ENCODE measurements around the gene PLCL2.
A peak's percentile ranks its signal among the peaks of the same experiment; 100 is the strongest.

PLCL2 gene

GRCh38 chr3:16887130-16887529 lies 2.4 kb downstream of the PLCL2 start:
- Mint-ChIP-seq H3K4me1 (peaks cover 73% of the 10 kb centered on the region), H3K27me3 (no peaks in the 10 kb centered on the region), H3K36me3 (ENCODE audit: insufficient read depth) (peaks cover 25% of the 10 kb centered on the region), H3K4me3 (peak overlapping the region; percentile 95), H3K27ac (ENCODE audit: low read depth) (peak overlapping the region; percentile 94), H3K9me3 (no peaks in the 10 kb centered on the region)
- DNase-seq (ENCODE audit: low spot score in 2 of 2) (no peak), ATAC-seq (replicated peaks; ENCODE audit: extremely low read depth, poor library complexity, severe bottlenecking) (no peak)

GRCh38 chr3:16888356-16888755 lies 3.6 kb downstream of the PLCL2 start:
- H3K27ac Mint-ChIP-seq (ENCODE audit: low read depth): peak overlapping the region; percentile 94
- DNase-seq (ENCODE audit: low spot score in 2 of 2) (no peak), ATAC-seq (replicated peaks; ENCODE audit: extremely low read depth, poor library complexity, severe bottlenecking) (no peak)
- H3K27me3 Mint-ChIP-seq: no peaks in the 10 kb centered on the region
- H3K4me3 Mint-ChIP-seq: peak overlapping the region; percentile 95
- H3K9me3 Mint-ChIP-seq: no peaks in the 10 kb centered on the region
- H3K36me3 Mint-ChIP-seq (ENCODE audit: insufficient read depth): peaks cover 20% of the 10 kb centered on the region
- peaks cover 77% of the 10 kb centered on the region for H3K4me1 Mint-ChIP-seq

GRCh38 chr3:16888785-16889607 lies 4.2 kb downstream of the PLCL2 start:
- no peaks in the 10 kb centered on the region for H3K9me3 Mint-ChIP-seq
- H3K27ac Mint-ChIP-seq (ENCODE audit: low read depth): peak overlapping the region; percentile 94
- DNase-seq (ENCODE audit: low spot score in 2 of 2) (no peak), ATAC-seq (replicated peaks; ENCODE audit: extremely low read depth, poor library complexity, severe bottlenecking) (peak; percentile 34)
- no peaks in the 10 kb centered on the region for H3K27me3 Mint-ChIP-seq
- peaks cover 75% of the 10 kb centered on the region for H3K4me1 Mint-ChIP-seq
- H3K4me3 Mint-ChIP-seq: peak overlapping the region; percentile 95
- H3K36me3 Mint-ChIP-seq (ENCODE audit: insufficient read depth): peaks cover 17% of the 10 kb centered on the region

- DNase-seq (ENCODE audit: low spot score in 2 of 2) (no peak), ATAC-seq (replicated peaks; ENCODE audit: extremely low read depth, poor library complexity, severe bottlenecking) (no peak)
- H3K9me3 Mint-ChIP-seq: no peaks in the 10 kb centered on the region
- peak overlapping the region; percentile 94 for H3K27ac Mint-ChIP-seq (ENCODE audit: low read depth)
- peaks cover 82% of the 10 kb centered on the region for H3K4me1 Mint-ChIP-seq
- H3K27me3 Mint-ChIP-seq: no peaks in the 10 kb centered on the region
- peak overlapping the region; percentile 60 for H3K4me3 Mint-ChIP-seq
- peaks cover 8% of the 10 kb centered on the region for H3K36me3 Mint-ChIP-seq (ENCODE audit: insufficient read depth)
Observed at GRCh38 chr3:16890597-16891333, 6.0 kb downstream of the PLCL2 start.

- Mint-ChIP-seq H3K36me3 (ENCODE audit: insufficient read depth) (peaks cover 1% of the 10 kb centered on the region), H3K27me3 (no peaks in the 10 kb centered on the region), H3K4me1 (peaks cover 84% of the 10 kb centered on the region), H3K9me3 (no peaks in the 10 kb centered on the region), H3K27ac (ENCODE audit: low read depth) (no peak overlapping the region), H3K4me3 (no peak overlapping the region)
- DNase-seq (ENCODE audit: low spot score in 2 of 2) (no peak), ATAC-seq (replicated peaks; ENCODE audit: extremely low read depth, poor library complexity, severe bottlenecking) (no peak)
Observed at GRCh38 chr3:16893618-16894200, 9.0 kb downstream of the PLCL2 start.

- H3K4me3 Mint-ChIP-seq: no peak overlapping the region
- H3K27ac Mint-ChIP-seq (ENCODE audit: low read depth): peak overlapping the region; percentile 74
- DNase-seq (ENCODE audit: low spot score in 2 of 2) (no peak), ATAC-seq (replicated peaks; ENCODE audit: extremely low read depth, poor library complexity, severe bottlenecking) (no peak)
- peaks cover 83% of the 10 kb centered on the region for H3K4me1 Mint-ChIP-seq
- no peaks in the 10 kb centered on the region for H3K9me3 Mint-ChIP-seq
- no peaks in the 10 kb centered on the region for H3K27me3 Mint-ChIP-seq
- H3K36me3 Mint-ChIP-seq (ENCODE audit: insufficient read depth): peaks cover 5% of the 10 kb centered on the region
Observed at GRCh38 chr3:16896094-16896627, 11.4 kb downstream of the PLCL2 start.

- no peak for DNase-seq (ENCODE audit: low spot score in 2 of 2)
- peaks cover 5% of the 10 kb centered on the region for H3K36me3 Mint-ChIP-seq (ENCODE audit: insufficient read depth)
- no peaks in the 10 kb centered on the region for H3K9me3 Mint-ChIP-seq
- peaks cover 83% of the 10 kb centered on the region for H3K4me1 Mint-ChIP-seq
- H3K27me3 Mint-ChIP-seq: no peaks in the 10 kb centered on the region
- H3K4me3 Mint-ChIP-seq: no peak overlapping the region
- ATAC-seq (replicated peaks; ENCODE audit: extremely low read depth, poor library complexity, severe bottlenecking): no peak
- peak overlapping the region; percentile 74 for H3K27ac Mint-ChIP-seq (ENCODE audit: low read depth)
Observed at GRCh38 chr3:16896820-16897219, 12.1 kb downstream of the PLCL2 start.

- no peak for DNase-seq (ENCODE audit: low spot score in 2 of 2)
- ATAC-seq (replicated peaks; ENCODE audit: extremely low read depth, poor library complexity, severe bottlenecking): peak; percentile 63
- H3K4me3 Mint-ChIP-seq: peak overlapping the region; percentile 21
Observed at GRCh38 chr3:16897254-16897926, 12.6 kb downstream of the PLCL2 start.

GRCh38 chr3:16898595-16899395 lies 14.0 kb downstream of the PLCL2 start:
- Mint-ChIP-seq H3K4me3 (peak overlapping the region; percentile 24), H3K36me3 (ENCODE audit: insufficient read depth) (peaks cover 10% of the 10 kb centered on the region), H3K27me3 (no peaks in the 10 kb centered on the region), H3K4me1 (peaks cover 86% of the 10 kb centered on the region), H3K9me3 (no peaks in the 10 kb centered on the region), H3K27ac (ENCODE audit: low read depth) (peak overlapping the region; percentile 74)
- ATAC-seq (replicated peaks; ENCODE audit: extremely low read depth, poor library complexity, severe bottlenecking) (no peak), DNase-seq (ENCODE audit: low spot score in 2 of 2) (no peak)

More at GRCh38 chr3:16897254-16897926, 12.6 kb downstream of the PLCL2 start:
- H3K4me1 Mint-ChIP-seq: peaks cover 84% of the 10 kb centered on the region
- peak overlapping the region; percentile 74 for H3K27ac Mint-ChIP-seq (ENCODE audit: low read depth)
- no peaks in the 10 kb centered on the region for H3K27me3 Mint-ChIP-seq
- no peaks in the 10 kb centered on the region for H3K9me3 Mint-ChIP-seq
- peaks cover 5% of the 10 kb centered on the region for H3K36me3 Mint-ChIP-seq (ENCODE audit: insufficient read depth)

GRCh38 chr3:16899919-16900318 lies 15.2 kb downstream of the PLCL2 start:
- Mint-ChIP-seq H3K27ac (ENCODE audit: low read depth) (peak overlapping the region; percentile 74), H3K4me1 (peaks cover 98% of the 10 kb centered on the region), H3K4me3 (peak overlapping the region; percentile 66), H3K36me3 (ENCODE audit: insufficient read depth) (peaks cover 12% of the 10 kb centered on the region), H3K27me3 (no peaks in the 10 kb centered on the region), H3K9me3 (no peaks in the 10 kb centered on the region)
- no peak for ATAC-seq (replicated peaks; ENCODE audit: extremely low read depth, poor library complexity, severe bottlenecking)
- DNase-seq (ENCODE audit: low spot score in 2 of 2): no peak

GRCh38 chr3:16900779-16901440 lies 16.2 kb downstream of the PLCL2 start:
- H3K9me3 Mint-ChIP-seq: no peaks in the 10 kb centered on the region
- peak; percentile 57 for ATAC-seq (replicated peaks; ENCODE audit: extremely low read depth, poor library complexity, severe bottlenecking)
- peak overlapping the region; percentile 66 for H3K4me3 Mint-ChIP-seq

More at GRCh38 chr3:16900779-16901440, 16.2 kb downstream of the PLCL2 start:
- Mint-ChIP-seq H3K27ac (ENCODE audit: low read depth) (peak overlapping the region; percentile 74), H3K36me3 (ENCODE audit: insufficient read depth) (peaks cover 12% of the 10 kb centered on the region), H3K4me1 (peaks cover 99% of the 10 kb centered on the region), H3K27me3 (no peaks in the 10 kb centered on the region)
- no peak for DNase-seq (ENCODE audit: low spot score in 2 of 2)

Data from central memory CD8-positive, alpha-beta T cell (primary cell).